Keratinocyte (primary cell): ENCODE results near the gene ABCB9. TPM values are rescaled to one million over a fixed set of nuclear protein-coding genes. Genes with fewer than 3 reads are reported as not detected.

Experiments used
- DNase-seq: peaks from one replicate; pipeline ENCODE4 v3.0.0-alpha.2; 2011; ENCODE audit warnings: low read depth, missing footprints, low spot score
- FAIRE-seq: peaks from 2 replicates; lab custom pipeline; 2011; peaks lifted over from hg19 to GRCh38; lab: Jason Lieb, UNC
- H2AFZ ChIP-seq: 2 replicates; pipeline ENCODE4 v1.6.0; 2012; ENCODE audit warnings: low read length, control low read depth, inconsistent platforms; ENCODE audit not compliant: control insufficient read depth
- H3K27ac ChIP-seq: 2 replicates; pipeline ENCODE4 v1.5.1; 2011; ENCODE audit warnings: low read length; ENCODE audit not compliant: control insufficient read depth, insufficient read depth
- H3K27me3 ChIP-seq: 3 replicates; pipeline ENCODE4 v1.6.0; 2011; ENCODE audit warnings: low read length; ENCODE audit not compliant: control insufficient read depth, insufficient read depth; ENCODE audit errors: extremely low read depth
- H3K36me3 ChIP-seq, 2 experiments: 2 replicates in 1 of 2; 3 replicates in 1 of 2; pipeline ENCODE4 v1.5.1; 2011; ENCODE audit warnings: low read length in 2 of 2, mild to moderate bottlenecking in 1 of 2; ENCODE audit not compliant: control insufficient read depth in 2 of 2, insufficient read depth in 2 of 2; ENCODE audit errors: extremely low read depth in 1 of 2
- H3K4me1 ChIP-seq: 3 replicates; pipeline ENCODE4 v1.5.1; 2011; ENCODE audit warnings: low read length; ENCODE audit not compliant: control insufficient read depth, insufficient read depth; ENCODE audit errors: extremely low read depth
- H3K4me2 ChIP-seq: 3 replicates; pipeline ENCODE4 v1.6.0; 2011; ENCODE audit warnings: low read depth, low read length; ENCODE audit not compliant: control insufficient read depth, insufficient read depth; ENCODE audit errors: extremely low read depth
- H3K4me3 ChIP-seq, 3 experiments: fragments of 200-600 bp in 1 of 3; sonication (generic) in 1 of 3; 2 replicates in 2 of 3; 3 replicates in 1 of 3; pipeline ENCODE4 v1.5.1; 2011 to 2016; ENCODE audit warnings: low read length in 3 of 3, mild to moderate bottlenecking in 3 of 3, control low read depth in 2 of 3, inconsistent platforms in 1 of 3, low read depth in 1 of 3, mixed read lengths in 1 of 3, mixed run types in 1 of 3, moderate library complexity in 1 of 3; ENCODE audit not compliant: control insufficient read depth in 2 of 3, insufficient read depth in 2 of 3; ENCODE audit errors: extremely low read depth in 1 of 3
- H3K79me2 ChIP-seq: 2 replicates; pipeline ENCODE4 v1.6.0; 2012; ENCODE audit warnings: low read length; ENCODE audit not compliant: control insufficient read depth, insufficient read depth
- H3K9ac ChIP-seq: 3 replicates; pipeline ENCODE4 v1.6.0; 2011; ENCODE audit warnings: low read length; ENCODE audit not compliant: control insufficient read depth, insufficient read depth; ENCODE audit errors: extremely low read depth
- H3K9me1 ChIP-seq: 3 replicates; pipeline ENCODE4 v1.6.0; 2011; ENCODE audit warnings: low read length; ENCODE audit not compliant: control insufficient read depth, insufficient read depth; ENCODE audit errors: extremely low read depth
- H3K9me3 ChIP-seq: 2 replicates; pipeline ENCODE4 v1.5.1; 2012; ENCODE audit warnings: low read depth, low read length; ENCODE audit not compliant: control insufficient read depth
- H4K20me1 ChIP-seq: 3 replicates; pipeline ENCODE4 v1.6.0; 2011; ENCODE audit warnings: low read length; ENCODE audit not compliant: control insufficient read depth, insufficient read depth; ENCODE audit errors: extremely low read depth
- CTCF ChIP-seq, 3 experiments: IDR thresholded peaks in 1 of 3; conservative IDR thresholded peaks in 1 of 3; optimal IDR thresholded peaks in 1 of 3; 2 replicates in 2 of 3; 3 replicates in 1 of 3; pipeline versions ENCODE3 to v1.5.1; 2011; ENCODE audit warnings: low read length in 3 of 3, mild to moderate bottlenecking in 3 of 3, moderate library complexity in 2 of 3, control low read depth in 1 of 3, inconsistent platforms in 1 of 3; ENCODE audit not compliant: insufficient read depth in 2 of 3; ENCODE audit errors: extremely low read depth in 1 of 3
- EZH2 ChIP-seq: IDR thresholded peaks from one replicate; pipeline ENCODE4 v1.6.1; 2012; ENCODE audit warnings: inconsistent platforms, mild to moderate bottlenecking, low read length, moderate library complexity
- dilution Hi-C: fragments of 300-500 bp; cut with MboI; formaldehyde crosslinking; loops from one replicate; pipeline ENCODE4 v1.7.0; 2020; ENCODE audit warnings: low sequenced_read_pairs; ENCODE audit not compliant: extremely low pct_ligation_motif_present
- polyA plus RNA-seq, 5 experiments: library from polyadenylated mRNA; depleted of rRNA in 3 of 5; stranded (reverse) in 3 of 5; stranded (forward) in 1 of 5; unstranded in 1 of 5; fragments of >200 nt; gene quantifications; 1 replicate in 1 of 5; 2 replicates in 3 of 5; 3 replicates in 1 of 5; pipeline versions ENCODE4 v1.2.1 to v1.2.3, GENCODE V29; 2011 to 2012; ENCODE audit warnings: missing spikeins in 2 of 5, low read depth in 1 of 5, low replicate concordance in 1 of 5

The ABCB9 gene
- polyA plus RNA-seq, 1 donor (not counting 4 experiments of a cell fraction or from before 2014, with no cell fraction given), result 4.0 TPM

- Histone ChIP-seq H3K4me3 (no peak overlapping the region), H3K4me1 (peaks cover 44% of the 10 kb centered on the region), H3K36me3 (no peaks in the 10 kb centered on the region), H4K20me1 (no peaks in the 10 kb centered on the region), H3K27me3 (no peaks in the 10 kb centered on the region), H3K9me1 (no peaks in the 10 kb centered on the region), H2AFZ (no peak overlapping the region), H3K9me3 (no peaks in the 10 kb centered on the region), H3K4me2 (no peak overlapping the region), H3K27ac (no peak overlapping the region), H3K9ac (no peak overlapping the region), H3K79me2 (no peaks in the 10 kb centered on the region)
- TF ChIP-seq CTCF (optimal IDR thresholded peaks at IDR 0.05 in 1 of 3, IDR thresholded peaks at IDR 0.05 in 1 of 3, conservative IDR thresholded peaks at IDR 0.05 in 1 of 3; ENCODE audit: extremely low read depth in 1 of 3, insufficient read depth in 2 of 3, low read length in 3 of 3) (no peak), EZH2 (no peak)
- dilution Hi-C loops, result no loop called here
- DNase-seq (no peak), FAIRE-seq (no peak)
Measured at GRCh38 chr12:122948605-122949004, 17.7 kb downstream of the ABCB9 start.

- no peaks in the 10 kb centered on the region for H3K9me1 ChIP-seq
- no peak overlapping the region for H3K4me3 ChIP-seq
- dilution Hi-C loops, result no loop called here
- no peaks in the 10 kb centered on the region for H4K20me1 ChIP-seq
- H3K27me3 ChIP-seq, result no peaks in the 10 kb centered on the region
- peak overlapping the region; percentile 59 for H2AFZ ChIP-seq
- FAIRE-seq, result no peak
- DNase-seq, result no peak
- H3K36me3 ChIP-seq, result no peaks in the 10 kb centered on the region
- H3K4me2 ChIP-seq, result peak overlapping the region; percentile 51
- peaks cover 44% of the 10 kb centered on the region for H3K4me1 ChIP-seq
- peak overlapping the region; percentile 76 for H3K9ac ChIP-seq
- H3K9me3 ChIP-seq, result no peaks in the 10 kb centered on the region
- TF ChIP-seq EZH2 (no peak), CTCF (optimal IDR thresholded peaks at IDR 0.05 in 1 of 3, IDR thresholded peaks at IDR 0.05 in 1 of 3, conservative IDR thresholded peaks at IDR 0.05 in 1 of 3; ENCODE audit: extremely low read depth in 1 of 3, insufficient read depth in 2 of 3, low read length in 3 of 3) (no peak)
- no peaks in the 10 kb centered on the region for H3K79me2 ChIP-seq
- H3K27ac ChIP-seq, result peak overlapping the region; percentile 88
Measured at GRCh38 chr12:122947352-122947792, 18.9 kb downstream of the ABCB9 start.
